Ovary (tissue), 9 donors: ENCODE results near the gene FKBP8. TPM values are rescaled to one million over a fixed set of nuclear protein-coding genes. Genes with fewer than 3 reads are reported as not detected.

ENCODE experiments used
- DNase-seq, 5 donors: peaks; one replicate each; pipeline ENCODE4 v3.0.0-alpha.2; 2019 to 2020
- H3K27ac ChIP-seq, 2 donors: fragments of 200-600 bp; one replicate each; pipeline versions ENCODE4 v1.5.1 to v1.8.0; 2019 to 2022
- H3K27me3 ChIP-seq: fragments of 200-600 bp; one replicate; pipeline ENCODE4 v1.8.0; 2022
- H3K36me3 ChIP-seq: fragments of 200-600 bp; sonication (generic); one replicate; pipeline ENCODE4 v1.5.1; 2019
- H3K4me1 ChIP-seq: one replicate; pipeline ENCODE4 v1.8.1; 2013; ENCODE audit warnings: mild to moderate bottlenecking, moderate library complexity; ENCODE audit not compliant: insufficient read depth
- H3K4me3 ChIP-seq: fragments of 200-600 bp; sonication (generic); one replicate; pipeline ENCODE4 v1.5.1; 2017
- H3K9me3 ChIP-seq, 2 donors: fragments of 200-600 bp in 1 of 2; sonication (generic) in 1 of 2; one replicate each; pipeline versions ENCODE4 v1.5.1 to v1.8.1; 2013 to 2019; ENCODE audit warnings: mild to moderate bottlenecking in 1 of 2, moderate library complexity in 1 of 2
- CTCF ChIP-seq, 3 donors: fragments of 450-650 bp in 2 of 3; fragments of 200-600 bp in 1 of 3; IDR thresholded peaks; one replicate each; pipeline versions ENCODE4 v1.5.1 to v1.8.0; 2016 to 2022; ENCODE audit warnings: antibody characterized with exemption in 3 of 3, mild to moderate bottlenecking in 1 of 3
- EP300 ChIP-seq: sonication (generic); formaldehyde crosslinking; IDR thresholded peaks from one replicate; pipeline ENCODE4 v1.6.1; 2017; ENCODE audit warnings: antibody characterized with exemption
- POLR2A ChIP-seq: fragments of 450-650 bp; IDR thresholded peaks from one replicate; pipeline ENCODE4 v1.6.1; 2017; ENCODE audit warnings: antibody characterized with exemption, mild to moderate bottlenecking, moderate library complexity
- WGBS, 3 donors: extraction: QIAGEN DNeasy Blood & Tissue Kit in 1 of 3; methylation state at CpG; one replicate each; pipeline versions ENCODE4 v1.1.5 to v1.1.7; 2013 to 2017; 5-methylcytosine and 5-hydroxymethylcytosine counted together
- intact Hi-C, 4 donors: fragments of 100-400 bp; cut with DNase I; formaldehyde crosslinking; loops; one replicate each; pipeline versions ENCODE4 v1.11.0 to v1.15.1; 2022 to 2023
- polyA plus RNA-seq, 2 donors: library from polyadenylated mRNA; stranded (reverse); fragments of 200-250 nt in 1 of 2; fragments of 350-450 nt in 1 of 2; fragmentation: Illumina TruSeq in 1 of 2; extraction: RNeasy Lipid Tissue Mini Kit (QIAGEN cat#74804) in 1 of 2; gene quantifications; one replicate each; pipeline ENCODE4 v1.2.3, GENCODE V29; 2013 to 2014
- total RNA-seq, 7 donors: library from RNA; depleted of rRNA in 2 of 7; stranded (reverse); fragments of >200 nt in 2 of 7; fragmentation: NEBNext Ultra II Directional in 3 of 7; extraction: Animal tissue kit (Norgen Biotek cat#: 25700) in 3 of 7; gene quantifications; one replicate each; pipeline versions ENCODE4 v1.1.0 to v1.2.4, GENCODE V29; 2016 to 2023
- donor health status: DM: no; HTN: no; CAD: no; lungs with moderate emphysema.
- donor health status: DM: no; HTN: no; CAD: no.
- donor health status: Bipolar disorder and iron deficiency.
- donor health status: DM: yes; HTN: yes; CAD: no.
- donor health status: DM: no; HTN: no; CAD: no.
- donor health status: DM: yes; HTN: yes; CAD: no.

The FKBP8 gene
- total and polyA plus RNA-seq, 9 donors, result 14.1 to 354 (median 290) TPM

- Histone ChIP-seq H3K27ac (no peak overlapping the region), H3K27me3 (no peaks in the 10 kb centered on the region), H3K4me1 (no peaks in the 10 kb centered on the region), H3K4me3 (no peak overlapping the region), H3K9me3 (no peaks in the 10 kb centered on the region), H3K36me3 (no peaks in the 10 kb centered on the region)
- DNase-seq, result no peak
- 87 to 91% (median 89%) methylated on average over 10 of the region's 10 CpGs for WGBS, 3 donors
- TF ChIP-seq EP300 (no peak), CTCF (IDR thresholded peaks at IDR 0.05) (no peak), POLR2A (no peak)
- intact Hi-C loops, result no loop called here
Observed at GRCh38 chr19:18536475-18536874, 6.9 kb downstream of the FKBP8 start.

- 87 to 100% (median 91%) methylated on average over 2 to 4 of the region's 4 CpGs for WGBS, 3 donors
- Histone ChIP-seq H3K36me3 (no peaks in the 10 kb centered on the region), H3K4me3 (no peak overlapping the region), H3K27ac (no peak overlapping the region), H3K27me3 (no peaks in the 10 kb centered on the region), H3K9me3 (no peaks in the 10 kb centered on the region), H3K4me1 (no peaks in the 10 kb centered on the region)
- intact Hi-C loops, result no loop called here
- DNase-seq, result no peak
- TF ChIP-seq CTCF (IDR thresholded peaks at IDR 0.05) (no peak), POLR2A (no peak), EP300 (no peak)
Observed at GRCh38 chr19:18533058-18533457, 10.3 kb downstream of the FKBP8 start.

- 91 to 93% (median 93%) methylated on average over 22 of the region's 22 CpGs for WGBS, 3 donors
- DNase-seq, result no peak
- H3K27ac ChIP-seq, result no peak overlapping the region
- H3K4me1 ChIP-seq, result no peaks in the 10 kb centered on the region
- no peaks in the 10 kb centered on the region for H3K9me3 ChIP-seq
- no peaks in the 10 kb centered on the region for H3K36me3 ChIP-seq
- H3K4me3 ChIP-seq, result no peak overlapping the region
- intact Hi-C loops, result no loop called here
- TF ChIP-seq EP300, result no peak
- TF ChIP-seq POLR2A, result no peak
- TF ChIP-seq CTCF (IDR thresholded peaks at IDR 0.05), result no peak
- H3K27me3 ChIP-seq, result no peaks in the 10 kb centered on the region
Observed at GRCh38 chr19:18532168-18532890, 11.0 kb downstream of the FKBP8 start.

- intact Hi-C loops, result no loop called here
- no peak for DNase-seq
- Histone ChIP-seq H3K9me3 (no peaks in the 10 kb centered on the region), H3K36me3 (no peaks in the 10 kb centered on the region), H3K27ac (no peak overlapping the region), H3K27me3 (no peaks in the 10 kb centered on the region), H3K4me1 (no peaks in the 10 kb centered on the region), H3K4me3 (no peak overlapping the region)
- 79 to 91% (median 87%) methylated on average over 9 of the region's 9 CpGs for WGBS, 3 donors
- TF ChIP-seq EP300 (no peak), CTCF (IDR thresholded peaks at IDR 0.05) (no peak), POLR2A (no peak)
Observed at GRCh38 chr19:18531485-18531884, 11.9 kb downstream of the FKBP8 start.
